NCI-H524 (cell line): Measurements from ENCODE around the gene RSPH1.

Experiments
- DNase-seq, 2 experiments: peaks; one replicate each; lab custom pipeline; 2025; lab: John Stamatoyannopoulos, UW

The RSPH1 gene

GRCh38 chr21:42447732-42448131 lies 48.3 kb downstream of the RSPH1 start:
- no peak for DNase-seq

- no peak for DNase-seq
These were observed 48.8 kb downstream of the RSPH1 start for GRCh38 chr21:42447182-42447581.

GRCh38 chr21:42446531-42446930 lies 49.5 kb downstream of the RSPH1 start:
- no peak for DNase-seq

- no peak for DNase-seq
These were observed 50.7 kb downstream of the RSPH1 start for GRCh38 chr21:42445311-42445710.

GRCh38 chr21:42444745-42445059 lies 51.3 kb downstream of the RSPH1 start:
- no peak for DNase-seq

GRCh38 chr21:42443876-42444744 lies 51.9 kb downstream of the RSPH1 start:
- DNase-seq = no peak

- DNase-seq = no peak
These were observed 52.7 kb downstream of the RSPH1 start for GRCh38 chr21:42443181-42443785.

GRCh38 chr21:42441963-42442362 lies 54.1 kb downstream of the RSPH1 start:
- no peak for DNase-seq

- DNase-seq = no peak
These were observed 55.7 kb downstream of the RSPH1 start for GRCh38 chr21:42440187-42440792.

GRCh38 chr21:42439284-42440186 lies 56.5 kb downstream of the RSPH1 start:
- DNase-seq = no peak

GRCh38 chr21:42438316-42439205 lies 57.5 kb downstream of the RSPH1 start:
- no peak for DNase-seq

- DNase-seq = no peak
These were observed 58.2 kb downstream of the RSPH1 start for GRCh38 chr21:42437786-42438185.

- DNase-seq = no peak
These were observed 59.1 kb downstream of the RSPH1 start for GRCh38 chr21:42436914-42437313.

- no peak for DNase-seq
These were observed 60.2 kb downstream of the RSPH1 start for GRCh38 chr21:42435833-42436232.

GRCh38 chr21:42435401-42435800 lies 60.6 kb downstream of the RSPH1 start:
- DNase-seq = no peak

GRCh38 chr21:42434884-42435283 lies 61.1 kb downstream of the RSPH1 start:
- DNase-seq = no peak

- no peak for DNase-seq
These were observed 62.0 kb downstream of the RSPH1 start for GRCh38 chr21:42433946-42434551.

- no peak for DNase-seq
These were observed 63.3 kb downstream of the RSPH1 start for GRCh38 chr21:42432695-42433094.

- DNase-seq = no peak
These were observed 64.8 kb downstream of the RSPH1 start for GRCh38 chr21:42431196-42431595.

- no peak for DNase-seq
These were observed 65.5 kb downstream of the RSPH1 start for GRCh38 chr21:42430521-42430920.

- DNase-seq = no peak
These were observed 66.2 kb downstream of the RSPH1 start for GRCh38 chr21:42429856-42430255.
